GM18867 (cell line): Measurements from ENCODE around the gene PRRG2.
"Not testable (repeated sequence)": the region's sequence is repeated elsewhere in the genome, so short reads cannot be mapped to it uniquely, and the experiment has no call there.

Source experiments
- ATAC-seq: cut with Tn5 transposase; IDR thresholded peaks from one replicate; pipeline ENCODE4 v1.9.1; 2021; ENCODE audit warnings: mild to moderate bottlenecking, moderate library complexity; ENCODE audit not compliant: unreplicated experiment

The PRRG2 gene

DNA sequence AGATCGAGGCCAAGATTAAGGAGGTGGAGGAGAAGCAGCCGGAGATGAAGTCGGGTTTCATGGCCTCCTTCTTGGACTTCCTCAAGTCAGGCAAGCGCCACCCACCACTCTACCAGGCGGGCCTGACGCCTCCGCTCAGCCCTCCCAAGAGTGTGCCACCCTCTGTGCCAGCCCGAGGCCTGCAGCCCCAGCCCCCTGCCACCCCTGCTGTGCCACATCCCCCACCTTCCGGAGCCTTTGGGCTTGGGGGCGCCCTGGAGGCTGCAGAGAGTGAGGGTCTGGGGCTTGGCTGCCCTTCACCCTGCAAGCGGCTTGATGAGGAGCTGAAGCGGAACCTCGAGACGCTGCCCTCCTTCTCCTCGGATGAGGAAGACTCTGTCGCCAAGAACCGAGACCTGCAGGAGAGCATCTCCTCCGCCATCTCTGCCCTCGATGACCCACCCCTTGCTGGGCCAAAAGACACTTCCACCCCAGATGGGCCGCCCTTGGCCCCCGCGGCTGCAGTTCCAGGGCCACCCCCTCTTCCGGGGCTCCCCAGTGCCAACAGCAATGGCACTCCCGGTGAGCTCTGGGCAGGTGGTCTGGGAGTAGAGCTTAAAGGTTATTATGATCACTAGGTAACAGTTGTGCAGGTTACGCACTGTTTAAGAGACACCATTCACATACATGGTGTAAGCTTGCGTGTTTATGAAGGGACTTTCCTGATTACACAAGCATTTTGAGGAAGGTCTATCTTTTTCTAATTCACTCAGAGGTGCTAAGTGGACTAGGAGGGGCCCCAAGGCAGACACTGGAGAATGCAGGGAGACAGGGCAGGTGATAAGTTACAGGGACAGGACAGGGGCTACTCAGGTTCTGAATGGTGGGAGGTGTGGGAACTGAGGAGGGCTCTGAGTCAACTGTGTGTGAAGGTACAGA is 18.5 kb downstream of the PRRG2 start:
- no peak for ATAC-seq

DNA sequence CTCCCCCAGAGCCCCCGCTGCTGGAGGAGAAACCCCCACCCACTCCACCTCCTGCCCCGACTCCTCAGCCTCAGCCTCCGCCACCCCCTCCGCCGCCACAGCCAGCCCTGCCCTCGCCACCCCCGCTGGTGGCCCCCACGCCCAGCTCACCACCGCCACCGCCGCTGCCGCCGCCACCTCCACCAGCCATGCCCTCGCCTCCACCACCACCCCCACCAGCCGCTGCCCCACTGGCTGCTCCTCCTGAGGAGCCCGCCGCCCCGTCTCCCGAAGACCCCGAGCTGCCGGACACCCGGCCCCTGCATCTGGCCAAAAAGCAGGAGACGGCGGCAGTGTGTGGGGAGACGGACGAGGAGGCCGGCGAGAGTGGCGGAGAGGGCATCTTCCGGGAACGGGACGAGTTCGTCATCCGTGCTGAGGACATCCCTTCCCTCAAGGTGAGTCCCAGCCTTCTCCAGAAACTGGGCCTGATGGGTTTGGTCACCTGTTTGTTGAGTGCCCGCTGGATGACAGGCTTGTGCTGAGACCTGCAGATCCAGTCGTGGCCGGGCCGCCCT is 20.4 kb downstream of the PRRG2 start:
- ATAC-seq: no peak

DNA sequence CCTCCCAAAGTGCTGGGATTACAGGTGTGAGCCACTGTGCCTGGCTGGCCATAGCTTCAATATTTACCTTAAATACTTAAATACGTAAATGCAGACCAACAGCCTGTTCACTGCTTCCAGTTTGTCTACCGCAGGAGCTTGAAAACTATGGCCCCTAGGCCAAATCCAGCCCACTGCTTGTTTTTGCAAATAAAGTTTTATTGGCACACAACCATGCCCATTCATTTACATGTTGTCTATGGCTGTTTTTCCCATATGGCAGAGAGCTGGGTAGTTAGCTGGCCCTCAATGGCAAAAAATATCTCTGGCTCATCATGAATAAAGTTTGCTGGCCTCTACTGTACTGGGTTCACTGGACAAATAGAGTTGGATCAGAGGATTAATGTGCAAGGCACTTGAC is 21.7 kb downstream of the PRRG2 start:
- no peak for ATAC-seq

DNA sequence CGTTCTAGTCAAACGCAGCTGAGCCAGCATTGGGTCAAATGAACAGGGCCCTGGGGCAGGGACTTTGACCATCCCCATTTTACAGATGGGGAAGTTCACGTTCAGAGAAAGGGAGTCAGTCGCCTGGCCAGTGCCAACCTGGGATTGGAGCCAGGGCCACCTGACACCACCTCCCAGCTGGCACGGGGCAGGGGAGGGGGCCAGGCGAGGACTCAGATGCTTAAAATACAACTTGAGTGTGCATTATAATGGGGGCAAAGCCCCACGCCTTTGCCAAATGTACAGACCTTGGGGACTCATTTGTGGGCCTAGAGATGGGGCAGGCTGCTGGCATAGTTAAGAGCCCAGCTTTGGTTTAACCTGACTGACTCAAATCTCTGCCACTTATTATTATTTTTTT is 24.5 kb downstream of the PRRG2 start:
- no peak for ATAC-seq

DNA sequence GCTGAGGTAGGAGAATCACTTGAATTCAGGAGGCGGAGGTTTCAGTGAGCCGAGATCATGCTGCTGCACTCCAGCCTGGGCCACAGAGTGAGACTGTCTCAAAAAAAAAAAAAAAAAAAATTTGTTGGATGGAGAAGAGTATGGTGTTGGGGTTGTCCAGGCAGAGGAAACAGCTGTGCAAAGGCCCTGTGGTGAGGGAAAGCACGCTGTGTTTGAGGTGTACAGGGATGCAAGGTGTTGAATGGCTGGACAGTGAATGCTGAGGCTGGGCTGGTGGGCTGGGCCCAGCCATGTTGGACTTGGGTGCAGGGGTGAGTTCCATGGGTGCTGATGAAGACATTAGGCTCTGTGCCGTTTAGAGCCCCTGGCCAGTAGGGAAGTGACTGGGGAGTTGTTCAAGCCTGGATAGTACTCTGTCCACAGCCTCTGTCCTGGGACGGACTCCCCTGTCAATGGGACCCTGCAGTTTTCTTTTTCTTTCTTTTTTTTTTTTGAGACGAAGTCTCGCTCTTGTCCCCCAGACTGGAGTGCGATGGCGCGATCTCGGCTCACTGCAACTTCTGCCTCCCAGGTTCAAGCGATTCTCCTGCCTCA is 28.5 kb downstream of the PRRG2 start:
- ATAC-seq: no peak

DNA sequence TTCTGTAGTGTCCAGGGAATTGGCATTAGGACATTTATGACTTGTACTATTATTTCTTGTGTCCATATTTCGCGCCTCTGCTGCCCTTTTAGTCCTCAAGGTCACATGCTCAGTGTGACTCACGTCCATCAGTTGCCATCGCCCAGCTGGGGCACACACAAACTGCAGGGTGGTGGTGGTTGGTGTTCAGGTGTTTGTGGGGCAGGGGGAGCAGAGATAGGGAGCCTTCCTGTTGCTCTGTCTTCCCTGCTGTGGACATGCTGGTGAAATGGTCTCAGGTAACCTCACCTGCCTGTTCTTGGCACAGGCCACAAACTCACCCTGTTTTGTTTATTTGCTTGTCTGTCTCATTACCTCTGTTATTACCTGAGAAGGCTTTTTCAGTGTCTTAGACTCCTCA is 32.3 kb downstream of the PRRG2 start:
- no peak for ATAC-seq

DNA sequence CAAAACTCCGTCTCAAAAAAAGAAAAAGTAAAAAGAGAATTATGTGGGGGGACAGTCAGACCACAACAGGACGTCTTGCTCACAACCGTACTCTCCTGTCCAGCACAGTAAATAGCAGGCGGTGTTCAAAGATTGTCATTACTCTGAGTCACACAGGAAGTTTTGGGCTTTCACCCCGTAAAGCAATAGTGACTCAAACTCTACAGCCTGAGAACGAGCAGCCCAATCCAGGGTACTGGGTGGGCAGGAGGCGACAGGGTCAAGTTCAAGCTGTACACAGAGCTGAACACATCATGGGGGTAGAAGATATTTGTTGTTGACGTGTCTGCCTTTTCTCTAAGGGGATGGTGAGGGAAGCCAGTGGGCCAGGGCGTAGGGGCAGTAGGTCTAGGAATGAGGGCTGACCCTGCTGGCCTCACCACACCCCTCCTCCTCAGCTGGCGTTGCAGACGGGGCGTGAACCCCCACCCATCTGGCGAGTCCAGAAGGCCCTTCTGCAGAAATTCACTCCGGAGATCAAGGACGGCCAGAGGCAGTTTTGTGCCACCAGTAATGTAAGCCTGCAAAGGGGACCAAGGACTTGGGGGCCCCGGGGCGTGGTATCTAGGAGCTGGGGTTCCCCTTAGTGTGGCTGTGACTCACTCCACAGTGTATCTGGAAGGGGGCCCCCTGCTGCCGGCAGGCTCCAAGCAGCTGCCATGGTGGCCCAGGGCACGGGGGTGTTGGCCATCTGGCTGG is 33.1 kb downstream of the PRRG2 start:
- ATAC-seq: no peak

DNA sequence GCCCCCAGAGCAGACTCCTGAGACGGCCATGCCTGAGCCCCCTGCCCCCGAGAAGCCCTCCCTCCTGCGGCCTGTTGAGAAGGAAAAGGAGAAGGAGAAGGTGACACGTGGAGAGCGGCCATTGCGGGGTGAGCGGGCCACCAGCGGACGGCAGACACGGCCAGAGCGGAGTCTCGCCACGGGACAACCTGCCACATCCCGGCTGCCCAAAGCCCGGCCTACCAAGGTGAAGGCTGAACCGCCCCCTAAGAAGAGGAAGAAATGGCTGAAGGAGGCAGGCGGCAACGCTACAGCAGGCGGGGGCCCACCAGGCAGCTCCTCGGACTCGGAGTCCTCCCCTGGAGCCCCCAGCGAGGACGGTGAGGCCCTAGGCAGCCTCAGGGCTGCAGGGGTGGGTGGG is 34.7 kb downstream of the PRRG2 start:
- ATAC-seq: no peak

DNA sequence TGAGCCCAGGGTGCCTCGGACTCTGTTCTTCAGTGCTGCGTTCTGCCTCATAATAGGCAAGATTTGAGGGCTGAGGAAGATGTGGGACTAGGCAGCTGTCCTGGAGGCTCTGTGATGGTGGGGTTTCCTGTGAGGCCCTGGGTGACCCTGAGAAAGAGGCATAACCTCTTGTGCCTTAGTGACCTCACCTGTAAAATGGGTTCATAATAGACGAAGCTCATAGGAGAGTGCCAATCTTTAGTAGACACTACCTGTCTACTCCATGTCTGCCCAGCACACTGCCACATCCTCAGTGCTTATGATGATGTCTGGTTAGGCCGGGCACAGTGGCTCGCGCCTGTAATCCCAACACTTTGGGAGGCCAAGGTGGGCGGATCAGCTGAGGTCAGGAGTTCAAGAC is 35.4 kb downstream of the PRRG2 start:
- ATAC-seq: no peak

DNA sequence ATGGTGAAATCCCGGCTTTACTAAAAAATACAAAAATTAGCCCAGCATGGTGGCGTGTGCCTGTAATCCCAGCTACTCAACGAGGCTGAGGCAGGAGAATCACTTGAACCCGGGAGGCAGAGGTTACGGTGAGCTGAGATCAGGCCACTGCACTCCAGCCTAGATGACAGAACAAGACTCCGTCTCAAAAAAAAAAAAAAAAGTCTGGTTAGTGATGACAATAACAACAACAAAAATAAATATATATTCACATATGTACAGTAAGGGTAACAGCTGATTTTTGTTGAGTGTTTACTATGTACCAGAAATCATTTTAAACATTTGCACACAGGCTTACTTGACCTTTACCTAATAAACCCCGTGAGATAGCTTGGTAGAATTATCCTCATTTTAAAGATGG is 35.8 kb downstream of the PRRG2 start:
- no peak for ATAC-seq

DNA sequence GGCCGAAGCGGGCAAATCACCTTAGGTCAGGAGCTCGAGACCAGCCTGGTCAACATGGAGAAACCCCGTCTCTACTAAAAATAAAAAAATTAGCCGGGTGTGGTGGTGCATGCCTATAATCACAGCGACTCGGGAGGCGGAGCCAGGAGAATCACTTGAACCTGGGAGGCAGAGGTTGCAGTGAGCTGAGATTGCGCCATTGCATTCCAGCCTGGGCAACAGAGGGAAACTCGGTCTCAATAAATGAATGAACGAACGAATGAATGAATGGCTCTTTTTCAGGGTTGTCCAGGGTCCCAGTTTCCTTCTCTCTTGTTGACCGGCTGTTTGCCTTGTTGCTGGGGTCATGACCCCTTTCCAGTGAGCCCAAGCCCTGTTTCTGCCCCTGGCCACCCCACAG is 36.7 kb downstream of the PRRG2 start:
- ATAC-seq: not testable (repeated sequence)

DNA sequence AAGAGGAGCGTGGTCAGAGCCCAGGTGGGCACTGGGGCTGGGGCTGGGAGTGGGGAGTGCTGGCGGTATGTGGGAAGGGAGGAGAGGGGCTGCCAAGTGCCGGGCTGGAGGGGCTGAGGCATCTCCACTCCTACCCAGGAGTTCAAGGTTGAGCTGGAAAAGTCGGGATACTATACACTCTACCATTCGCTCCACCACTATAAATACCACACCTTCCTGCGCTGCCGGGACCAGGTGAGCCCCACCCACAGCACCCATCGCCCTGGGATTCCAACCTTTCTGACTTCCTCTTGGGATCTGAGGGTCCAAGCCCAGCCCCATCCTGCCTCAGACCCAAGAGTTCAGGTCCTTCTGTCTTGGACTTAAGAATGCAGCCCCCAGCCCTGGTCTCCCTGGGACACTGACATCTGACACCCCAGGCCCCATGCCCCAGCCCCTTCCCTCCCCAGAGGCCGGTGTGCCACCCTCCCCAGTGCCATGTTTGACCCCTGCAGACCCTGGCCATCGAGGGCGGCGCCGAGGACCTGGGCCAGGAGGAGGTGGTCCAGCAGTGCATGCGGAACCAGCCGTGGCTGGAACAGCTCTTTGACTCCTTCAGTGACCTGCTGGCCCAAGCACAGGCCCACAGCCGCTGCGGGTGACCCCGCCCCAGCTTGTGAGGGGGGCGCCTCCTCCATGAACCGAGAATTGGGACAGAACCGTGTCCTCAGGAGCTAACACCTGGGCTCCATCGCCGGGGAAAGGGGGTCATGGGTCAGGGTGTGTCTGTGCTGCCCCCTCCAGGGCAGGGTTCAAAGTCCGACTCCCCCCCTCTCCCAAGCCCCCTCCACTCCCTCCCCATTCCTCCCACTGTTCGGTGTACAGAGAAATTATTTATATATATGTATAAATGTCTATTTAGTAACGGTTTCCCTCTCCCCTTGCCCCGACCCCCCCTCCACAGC is 44.1 kb downstream of the PRRG2 start:
- no peak for ATAC-seq

DNA sequence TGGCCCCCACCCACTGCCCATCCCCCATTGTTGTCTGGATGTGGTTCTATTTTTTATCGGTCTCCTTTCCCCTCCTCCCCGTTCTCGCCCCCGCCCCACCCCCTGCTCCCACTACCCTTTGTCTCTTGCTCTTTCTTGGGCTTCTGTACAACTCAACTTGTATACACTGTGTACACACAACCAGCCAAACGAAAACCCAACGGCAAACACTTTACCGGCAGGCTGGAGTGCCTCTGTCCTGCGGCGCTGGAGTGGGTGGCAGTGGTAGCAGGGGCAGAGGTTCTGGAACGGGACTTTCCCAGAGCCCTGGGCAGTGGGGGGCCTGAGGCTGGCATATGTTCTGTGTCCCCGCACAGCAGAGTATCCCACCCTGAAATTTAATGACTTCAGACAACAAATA is 45.1 kb downstream of the PRRG2 start:
- no peak for ATAC-seq

DNA sequence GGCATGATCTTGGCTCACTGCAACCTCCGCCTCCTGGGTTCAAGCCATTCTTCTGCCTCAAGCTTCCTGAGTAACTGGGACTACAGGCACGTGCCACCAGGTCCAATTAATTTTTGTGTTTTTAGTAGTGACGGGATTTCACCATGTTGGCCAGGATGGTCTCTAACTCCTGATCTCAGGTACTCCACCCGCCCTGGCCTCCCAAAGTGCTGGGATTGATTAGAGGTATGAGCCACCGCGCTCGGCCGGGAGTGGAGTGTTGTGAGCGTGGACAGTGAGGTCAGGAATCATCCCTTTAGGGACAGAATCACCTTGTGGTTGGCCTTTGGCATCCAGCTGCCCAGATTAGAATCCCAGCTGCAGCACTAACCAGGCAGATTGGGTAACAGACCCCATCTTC is 48.5 kb downstream of the PRRG2 start:
- ATAC-seq: no peak

DNA sequence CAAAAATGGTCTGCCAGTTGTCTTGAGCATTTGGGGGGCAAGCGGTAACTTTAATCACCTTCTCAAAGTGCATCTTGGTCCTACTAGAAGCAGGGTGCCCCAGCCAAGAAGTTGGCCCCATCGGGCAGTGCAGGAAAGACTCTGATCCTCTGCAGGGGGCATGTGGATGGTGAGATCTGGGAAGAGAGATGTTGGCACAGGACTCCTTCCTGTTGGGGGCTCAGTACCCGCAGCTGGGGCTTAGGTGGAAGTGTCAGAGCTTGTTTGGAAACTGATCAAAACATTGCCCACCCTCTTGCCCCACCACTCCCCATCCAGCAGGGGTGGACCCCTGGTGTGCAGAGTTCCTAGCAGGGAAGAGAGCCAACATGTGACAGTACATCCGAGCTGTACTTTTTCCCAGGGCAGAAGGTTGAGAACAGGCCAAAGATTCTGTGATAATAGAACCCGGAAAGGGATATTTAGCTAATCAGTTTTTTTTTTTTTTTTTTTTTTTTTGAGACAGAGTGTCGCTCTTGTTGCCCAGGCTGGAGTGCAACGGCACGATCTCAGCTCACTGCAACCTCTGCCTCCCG is 50.0 kb downstream of the PRRG2 start:
- ATAC-seq: no peak

DNA sequence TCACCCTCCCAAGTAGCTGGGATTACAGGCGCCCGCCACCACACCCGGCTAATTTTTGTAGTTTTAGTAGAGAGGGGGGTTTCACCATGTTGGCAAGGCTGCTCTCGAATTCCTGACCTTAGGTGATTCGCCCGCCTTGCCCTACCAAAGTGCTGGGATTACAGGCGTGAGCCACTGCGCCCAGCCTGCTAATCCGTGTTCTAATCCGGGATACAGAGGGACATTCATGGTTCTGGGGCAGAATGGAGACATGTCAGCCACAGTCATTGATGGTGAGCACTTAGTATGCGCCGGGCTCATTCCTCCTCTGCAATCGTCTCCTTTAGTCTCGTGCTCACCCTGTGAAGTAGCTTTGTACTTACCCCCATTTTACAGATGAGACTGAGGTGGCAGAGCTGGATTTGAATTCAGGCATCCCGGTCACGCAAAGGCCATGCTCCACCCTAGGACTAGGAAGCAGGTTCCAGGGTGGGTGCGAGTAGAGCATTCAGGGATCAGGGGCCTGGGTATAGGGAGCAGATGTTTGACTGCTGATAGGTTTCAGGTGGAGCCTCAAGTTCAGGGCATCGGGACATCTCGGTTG is 50.6 kb downstream of the PRRG2 start:
- no peak for ATAC-seq

DNA sequence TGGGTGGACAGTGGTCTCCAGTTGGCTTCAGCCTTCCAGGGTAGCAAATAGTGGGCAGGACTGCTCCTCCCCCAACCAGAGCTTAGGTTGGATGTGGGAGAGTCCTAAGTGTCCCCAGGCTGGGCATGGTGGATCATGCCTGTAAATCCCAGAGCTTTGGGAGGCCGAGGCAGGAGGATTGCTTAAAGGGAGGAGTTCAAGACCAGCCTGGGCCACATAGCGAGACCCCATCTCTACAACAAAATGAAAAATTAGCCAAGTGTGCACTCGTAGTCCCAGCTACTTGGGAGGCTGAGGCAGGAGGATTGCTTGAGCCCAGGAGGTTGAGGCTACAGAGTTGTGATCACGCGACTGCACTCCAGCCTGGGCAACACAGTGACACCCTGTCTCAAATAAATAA is 51.5 kb downstream of the PRRG2 start:
- no peak for ATAC-seq

DNA sequence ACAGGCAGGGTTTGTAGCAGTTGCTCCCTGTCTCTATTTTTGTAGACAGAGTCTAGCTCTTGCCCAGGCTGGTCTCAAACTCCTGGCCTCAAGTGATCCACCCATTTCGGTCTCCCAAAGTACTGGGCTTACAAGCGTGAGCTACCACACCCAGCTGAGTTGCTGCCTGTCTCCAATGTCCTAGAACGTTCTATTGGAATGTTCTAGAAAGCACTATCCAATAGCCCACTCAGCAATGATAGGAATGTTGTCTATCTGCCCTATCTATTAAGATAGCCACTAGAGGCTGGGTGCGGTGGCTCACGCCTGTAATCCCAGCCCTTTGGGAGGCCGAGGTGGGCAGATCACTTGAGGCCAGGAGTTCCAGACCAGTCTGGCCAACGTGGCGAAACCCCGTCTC is 52.2 kb downstream of the PRRG2 start:
- not testable (repeated sequence) for ATAC-seq

DNA sequence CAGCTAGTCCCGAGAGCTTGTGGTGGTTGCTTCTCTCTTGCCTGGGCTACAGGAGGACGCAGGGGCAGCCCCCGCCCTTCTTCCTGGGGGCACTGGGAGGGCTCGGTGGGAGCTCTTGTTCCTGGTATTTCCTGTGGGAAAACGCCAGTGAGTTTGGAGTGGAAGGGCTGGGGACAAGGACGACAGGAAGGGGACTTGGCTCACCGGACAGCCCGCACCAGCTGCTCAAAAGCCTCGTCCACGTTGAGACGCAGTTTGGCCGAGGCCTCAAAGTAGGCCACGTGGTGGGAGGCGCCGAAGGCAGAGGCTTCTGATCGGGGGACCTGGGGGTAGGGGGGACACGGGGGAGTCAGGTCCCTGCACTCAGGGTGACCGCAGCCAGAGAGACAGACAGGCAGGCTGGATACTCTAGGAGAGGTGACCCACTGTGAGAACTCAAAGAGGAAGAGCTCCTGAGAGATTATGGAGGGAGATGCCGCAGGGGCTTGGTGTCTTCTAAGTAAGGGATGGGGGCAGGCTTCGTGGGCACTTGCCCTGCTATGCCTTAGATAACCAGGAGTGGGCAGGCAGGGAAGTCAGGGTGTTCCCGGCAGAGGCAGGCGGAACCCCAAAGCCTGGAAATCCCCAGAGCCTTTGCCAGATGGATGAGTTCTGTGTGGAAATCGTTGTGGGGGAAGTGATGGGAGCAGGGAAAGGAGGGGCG is 54.6 kb downstream of the PRRG2 start:
- ATAC-seq: no peak
